Epithelial cell of esophagus (primary cell): ENCODE results near the gene METTL5.
A peak's percentile ranks its signal among the peaks of the same experiment; 100 is the strongest.

Source experiments
- DNase-seq: peaks from one replicate; pipeline ENCODE4 v3.0.0; 2010; ENCODE audit warnings: low read depth
- H3K4me3 ChIP-seq: 2 replicates; pipeline ENCODE4 v1.5.1; 2011; ENCODE audit warnings: mild to moderate bottlenecking, low read length, control low read depth
- TF ChIP-seq, protein P1 (sequence below): IDR thresholded peaks from 2 replicates; pipeline ENCODE4 v1.5.1; 2011; ENCODE audit warnings: low read depth, mild to moderate bottlenecking, low read length, control low read depth, inconsistent platforms; ENCODE audit not compliant: insufficient read depth; ENCODE audit errors: missing control alignments

METTL5 gene

GRCh38 chr2:169775354-169775753, 49.4 kb downstream of the METTL5 start:
- TF ChIP-seq, protein P1, sequence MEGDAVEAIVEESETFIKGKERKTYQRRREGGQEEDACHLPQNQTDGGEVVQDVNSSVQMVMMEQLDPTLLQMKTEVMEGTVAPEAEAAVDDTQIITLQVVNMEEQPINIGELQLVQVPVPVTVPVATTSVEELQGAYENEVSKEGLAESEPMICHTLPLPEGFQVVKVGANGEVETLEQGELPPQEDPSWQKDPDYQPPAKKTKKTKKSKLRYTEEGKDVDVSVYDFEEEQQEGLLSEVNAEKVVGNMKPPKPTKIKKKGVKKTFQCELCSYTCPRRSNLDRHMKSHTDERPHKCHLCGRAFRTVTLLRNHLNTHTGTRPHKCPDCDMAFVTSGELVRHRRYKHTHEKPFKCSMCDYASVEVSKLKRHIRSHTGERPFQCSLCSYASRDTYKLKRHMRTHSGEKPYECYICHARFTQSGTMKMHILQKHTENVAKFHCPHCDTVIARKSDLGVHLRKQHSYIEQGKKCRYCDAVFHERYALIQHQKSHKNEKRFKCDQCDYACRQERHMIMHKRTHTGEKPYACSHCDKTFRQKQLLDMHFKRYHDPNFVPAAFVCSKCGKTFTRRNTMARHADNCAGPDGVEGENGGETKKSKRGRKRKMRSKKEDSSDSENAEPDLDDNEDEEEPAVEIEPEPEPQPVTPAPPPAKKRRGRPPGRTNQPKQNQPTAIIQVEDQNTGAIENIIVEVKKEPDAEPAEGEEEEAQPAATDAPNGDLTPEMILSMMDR = no peak
- DNase-seq = no peak
- H3K4me3 ChIP-seq = no peak overlapping the region

GRCh38 chr2:169772651-169773050, 52.1 kb downstream of the METTL5 start:
- H3K4me3 ChIP-seq = no peak overlapping the region
- TF ChIP-seq, protein P1 = no peak
- DNase-seq = no peak

GRCh38 chr2:169771612-169772011, 53.1 kb downstream of the METTL5 start:
- no peak for DNase-seq
- no peak overlapping the region for H3K4me3 ChIP-seq
- TF ChIP-seq, protein P1 = no peak

DNA sequence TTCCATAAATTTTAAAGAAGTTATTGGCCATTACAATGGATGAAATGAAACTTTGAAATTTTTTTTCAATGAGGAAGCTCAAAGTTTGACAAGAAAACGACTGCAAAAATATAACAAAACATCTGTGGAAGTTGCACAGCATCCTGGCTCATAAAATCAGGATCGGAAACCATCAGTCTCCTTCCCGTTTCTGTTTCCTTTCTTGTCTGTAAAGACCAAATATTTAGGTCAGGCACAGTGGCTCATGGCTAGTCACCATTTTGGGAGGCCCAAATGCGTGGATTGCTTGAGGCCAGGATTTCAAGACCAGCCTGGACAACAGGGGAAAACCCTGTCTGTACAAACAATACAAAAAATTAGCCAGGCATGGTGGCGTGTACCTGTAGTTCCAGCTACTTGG, 53.7 kb downstream of the METTL5 start:
- DNase-seq = no peak
- TF ChIP-seq, protein P1 = no peak
- no peak overlapping the region for H3K4me3 ChIP-seq

DNA sequence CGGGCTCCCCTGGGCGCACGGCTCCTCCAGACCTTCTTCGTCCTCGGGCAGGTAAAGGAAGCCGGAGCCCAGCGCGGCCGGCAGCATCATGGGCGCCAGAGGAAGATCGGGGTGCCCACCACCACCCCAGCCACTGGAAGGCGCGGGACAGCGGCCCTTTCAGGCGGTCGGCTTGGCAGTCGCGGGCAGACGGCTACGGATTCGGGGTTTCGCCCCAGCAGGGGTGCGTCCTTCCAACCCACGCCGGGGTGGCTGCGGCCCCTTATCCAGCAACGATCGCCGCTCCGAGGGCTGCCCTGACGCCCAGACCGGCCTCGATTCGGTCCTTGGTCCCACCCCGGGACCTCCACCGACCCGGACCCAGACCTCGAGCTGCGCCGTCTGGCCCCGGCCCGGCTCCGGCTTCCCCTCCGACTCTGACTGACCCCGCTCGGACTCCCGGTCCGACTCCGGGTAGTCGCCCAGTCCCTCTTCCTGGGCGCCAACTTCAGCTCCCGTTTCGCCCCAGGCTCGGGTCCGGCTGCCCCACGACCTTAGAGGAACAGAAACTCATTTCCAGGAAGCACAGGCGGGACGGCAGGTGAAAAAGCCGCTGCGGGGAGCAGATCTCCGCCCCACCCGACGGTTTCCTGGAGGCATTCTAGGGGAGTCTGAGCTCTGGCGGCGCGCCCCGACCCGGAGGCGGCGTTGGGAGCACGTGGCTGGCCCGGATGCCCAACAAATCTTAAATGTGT, 56.3 kb downstream of the METTL5 start:
- TF ChIP-seq, protein P1 = no peak
- H3K4me3 ChIP-seq = peak overlapping the region; percentile 31
- DNase-seq = peak; percentile 19

GRCh38 chr2:169767243-169767888, 57.3 kb downstream of the METTL5 start:
- no peak overlapping the region for H3K4me3 ChIP-seq
- peak; percentile 71 for DNase-seq
- TF ChIP-seq, protein P1 = peak; percentile 79

- TF ChIP-seq, protein P1 = no peak
- H3K4me3 ChIP-seq = no peak overlapping the region
- DNase-seq = peak; percentile 82
These were observed 59.2 kb downstream of the METTL5 start for GRCh38 chr2:169765523-169765922.
